ENCODE results near the gene ALDH1A2. TPM values are rescaled to one million over a fixed set of nuclear protein-coding genes. Genes with fewer than 3 reads are reported as not detected.

The ALDH1A2 gene
- total RNA-seq, 2 donors from 2014 or later = 4.3 to 37.5 TPM

GRCh38 chr15:58015565-58015964, 49.9 kb downstream of the ALDH1A2 start:
- Histone ChIP-seq H3K36me3 (no peaks in the 10 kb centered on the region), H3K27ac (no peak overlapping the region), H3K4me3 (no peak overlapping the region), H3K9me3 (no peaks in the 10 kb centered on the region), H3K4me1 (ENCODE audit: control insufficient read depth in 1 of 2, low read depth in 2 of 2) (no peaks in the 10 kb centered on the region), H3K27me3 (replicated peaks; ENCODE audit: insufficient read depth) (no peaks in the 10 kb centered on the region)
- no peak for DNase-seq (ENCODE audit: low spot score)
- TF ChIP-seq, protein P1, sequence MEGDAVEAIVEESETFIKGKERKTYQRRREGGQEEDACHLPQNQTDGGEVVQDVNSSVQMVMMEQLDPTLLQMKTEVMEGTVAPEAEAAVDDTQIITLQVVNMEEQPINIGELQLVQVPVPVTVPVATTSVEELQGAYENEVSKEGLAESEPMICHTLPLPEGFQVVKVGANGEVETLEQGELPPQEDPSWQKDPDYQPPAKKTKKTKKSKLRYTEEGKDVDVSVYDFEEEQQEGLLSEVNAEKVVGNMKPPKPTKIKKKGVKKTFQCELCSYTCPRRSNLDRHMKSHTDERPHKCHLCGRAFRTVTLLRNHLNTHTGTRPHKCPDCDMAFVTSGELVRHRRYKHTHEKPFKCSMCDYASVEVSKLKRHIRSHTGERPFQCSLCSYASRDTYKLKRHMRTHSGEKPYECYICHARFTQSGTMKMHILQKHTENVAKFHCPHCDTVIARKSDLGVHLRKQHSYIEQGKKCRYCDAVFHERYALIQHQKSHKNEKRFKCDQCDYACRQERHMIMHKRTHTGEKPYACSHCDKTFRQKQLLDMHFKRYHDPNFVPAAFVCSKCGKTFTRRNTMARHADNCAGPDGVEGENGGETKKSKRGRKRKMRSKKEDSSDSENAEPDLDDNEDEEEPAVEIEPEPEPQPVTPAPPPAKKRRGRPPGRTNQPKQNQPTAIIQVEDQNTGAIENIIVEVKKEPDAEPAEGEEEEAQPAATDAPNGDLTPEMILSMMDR (IDR thresholded peaks at IDR 0.05) = no peak
- no peak for ATAC-seq (ENCODE audit: insufficient number of reproducible peaks, low FRiP score, low read depth)

DNA sequence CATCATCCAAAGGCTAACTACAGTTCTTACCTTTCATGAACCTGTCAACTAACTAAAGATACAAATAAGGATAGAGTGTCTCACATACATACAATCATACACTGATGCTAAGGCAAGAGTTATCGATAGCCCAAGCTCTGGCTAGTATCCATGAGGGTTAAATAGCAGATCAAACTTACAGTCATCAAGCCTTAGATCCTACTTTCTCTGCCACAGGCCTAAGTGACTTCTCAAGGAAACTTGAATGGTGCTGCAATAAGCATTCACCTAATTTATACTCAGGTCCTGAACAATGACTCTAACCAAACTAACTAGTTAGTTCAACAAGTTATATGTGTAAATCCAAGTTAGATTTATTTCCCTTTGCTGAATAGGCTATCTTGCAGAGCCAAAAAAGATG, 51.0 kb downstream of the ALDH1A2 start:
- Histone ChIP-seq H3K27me3 (replicated peaks; ENCODE audit: insufficient read depth) (no peaks in the 10 kb centered on the region), H3K27ac (no peak overlapping the region), H3K4me3 (no peak overlapping the region), H3K4me1 (ENCODE audit: control insufficient read depth in 1 of 2, low read depth in 2 of 2) (no peaks in the 10 kb centered on the region), H3K36me3 (no peaks in the 10 kb centered on the region), H3K9me3 (no peaks in the 10 kb centered on the region)
- TF ChIP-seq, protein P1 (IDR thresholded peaks at IDR 0.05) = no peak
- ATAC-seq (ENCODE audit: insufficient number of reproducible peaks, low FRiP score, low read depth) = no peak
- no peak for DNase-seq (ENCODE audit: low spot score)

DNA sequence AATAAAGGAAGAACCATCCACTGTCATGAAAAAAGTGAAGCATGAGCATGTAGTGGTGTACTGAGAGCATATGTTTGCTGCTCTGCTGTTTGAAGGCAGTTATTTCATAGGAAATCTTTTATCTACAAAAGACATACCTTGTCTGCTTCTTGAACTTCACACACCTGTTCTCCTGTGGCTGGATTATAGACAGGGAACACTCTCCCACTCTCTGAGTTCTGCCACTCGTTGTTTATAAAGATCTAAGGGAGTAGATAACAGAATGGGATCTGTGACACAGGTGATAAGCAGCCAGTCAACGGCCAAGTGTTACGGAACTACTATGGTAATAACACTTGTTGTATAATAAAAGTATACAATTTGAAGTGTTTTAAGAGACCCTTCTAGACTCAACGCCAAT, 51.5 kb downstream of the ALDH1A2 start:
- Histone ChIP-seq H3K27ac (no peak overlapping the region), H3K27me3 (replicated peaks; ENCODE audit: insufficient read depth) (no peaks in the 10 kb centered on the region), H3K4me1 (ENCODE audit: control insufficient read depth in 1 of 2, low read depth in 2 of 2) (no peaks in the 10 kb centered on the region), H3K36me3 (no peaks in the 10 kb centered on the region), H3K4me3 (no peak overlapping the region), H3K9me3 (no peaks in the 10 kb centered on the region)
- ATAC-seq (ENCODE audit: insufficient number of reproducible peaks, low FRiP score, low read depth) (no peak), DNase-seq (ENCODE audit: low spot score) (no peak)
- TF ChIP-seq, protein P1 (IDR thresholded peaks at IDR 0.05) = no peak

DNA sequence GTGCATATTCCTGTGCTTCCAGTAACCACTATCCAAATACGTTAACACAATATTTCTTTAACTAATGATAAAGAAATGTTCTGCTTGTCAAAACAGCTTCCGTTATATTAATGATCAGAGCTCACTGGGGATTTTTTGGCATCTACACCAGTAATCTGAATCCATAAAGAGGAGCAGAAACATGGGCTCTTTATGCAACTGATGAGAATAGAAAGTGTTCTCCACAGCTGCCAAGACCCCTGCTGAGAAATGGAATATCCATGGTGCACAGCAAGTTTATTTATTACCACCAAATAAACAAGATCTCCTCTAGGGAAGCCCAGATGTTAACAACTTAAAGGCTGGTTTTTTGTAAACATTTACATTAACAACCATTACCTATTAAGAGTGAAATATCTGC, 54.5 kb downstream of the ALDH1A2 start:
- Histone ChIP-seq H3K36me3 (no peaks in the 10 kb centered on the region), H3K27me3 (replicated peaks; ENCODE audit: insufficient read depth) (no peaks in the 10 kb centered on the region), H3K27ac (no peak overlapping the region), H3K9me3 (peaks cover 3% of the 10 kb centered on the region), H3K4me3 (no peak overlapping the region), H3K4me1 (ENCODE audit: control insufficient read depth in 1 of 2, low read depth in 2 of 2) (no peaks in the 10 kb centered on the region)
- ATAC-seq (ENCODE audit: insufficient number of reproducible peaks, low FRiP score, low read depth) (no peak), DNase-seq (ENCODE audit: low spot score) (no peak)
- TF ChIP-seq, protein P1 (IDR thresholded peaks at IDR 0.05) = no peak

DNA sequence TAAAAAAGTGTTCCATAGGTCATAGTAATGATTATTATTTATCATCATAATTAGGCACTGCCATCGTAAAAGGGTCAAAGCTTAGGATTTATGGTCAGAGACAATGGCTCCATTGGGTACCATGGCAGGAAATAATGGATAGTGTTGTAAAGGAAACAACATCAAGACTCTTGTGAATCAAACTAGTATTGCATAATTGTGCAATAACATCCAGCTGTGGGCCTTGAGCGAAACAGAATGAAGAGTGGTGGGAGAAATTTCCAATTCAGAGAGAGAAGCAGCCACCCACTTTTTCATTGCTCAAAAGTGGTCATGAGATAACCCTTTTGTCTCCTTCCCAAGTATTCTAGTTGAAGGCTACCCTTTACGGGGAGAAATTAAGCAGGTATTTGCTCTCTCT, 61.7 kb downstream of the ALDH1A2 start:
- H3K9me3 ChIP-seq = peaks cover 3% of the 10 kb centered on the region
- no peaks in the 10 kb centered on the region for H3K27me3 ChIP-seq (replicated peaks; ENCODE audit: insufficient read depth)
- ATAC-seq (ENCODE audit: insufficient number of reproducible peaks, low FRiP score, low read depth) = no peak
- H3K4me3 ChIP-seq = no peak overlapping the region
- TF ChIP-seq, protein P1 (IDR thresholded peaks at IDR 0.05) = no peak
- no peak overlapping the region for H3K27ac ChIP-seq
- DNase-seq (ENCODE audit: low spot score) = no peak
- no peaks in the 10 kb centered on the region for H3K36me3 ChIP-seq
- H3K4me1 ChIP-seq (ENCODE audit: control insufficient read depth in 1 of 2, low read depth in 2 of 2) = no peaks in the 10 kb centered on the region

Measured in thoracic aorta (tissue), 2 donors.